Small intestine (tissue), 7 donors: ENCODE measurements around the gene RBPJL. TPM values are rescaled to one million over a fixed set of nuclear protein-coding genes. Genes with fewer than 3 reads are reported as not detected.

ENCODE experiments used
- DNase-seq, 2 donors: peaks; one replicate each; pipeline versions ENCODE4 v3.0.0 to v3.0.0-alpha.2; 2013
- FAIRE-seq: peaks from 2 replicates; lab custom pipeline; 2012; peaks lifted over from hg19 to GRCh38; lab: Jason Lieb, UNC
- H3K27ac ChIP-seq, 3 donors: one replicate each; pipeline ENCODE4 v1.5.1; 2013; ENCODE audit warnings: low read length in 2 of 3, mild to moderate bottlenecking in 2 of 3, control low read depth in 1 of 3, inconsistent platforms in 1 of 3, low read depth in 1 of 3, moderate library complexity in 1 of 3
- H3K27me3 ChIP-seq, 3 donors: one replicate each; pipeline ENCODE4 v1.6.1; 2013; ENCODE audit warnings: low read length in 3 of 3, inconsistent platforms in 1 of 3; ENCODE audit not compliant: control insufficient read depth in 3 of 3, insufficient read depth in 3 of 3
- H3K36me3 ChIP-seq, 3 donors: one replicate each; pipeline ENCODE4 v1.6.1; 2013; ENCODE audit warnings: low read length in 3 of 3, inconsistent platforms in 1 of 3, low read depth in 1 of 3, mild to moderate bottlenecking in 1 of 3, moderate library complexity in 1 of 3; ENCODE audit not compliant: control insufficient read depth in 3 of 3, insufficient read depth in 2 of 3
- H3K4me1 ChIP-seq, 3 donors: one replicate each; pipeline ENCODE4 v1.6.1; 2013; ENCODE audit warnings: low read length in 2 of 3, inconsistent platforms in 1 of 3, low read depth in 1 of 3, mild to moderate bottlenecking in 1 of 3, moderate library complexity in 1 of 3; ENCODE audit not compliant: control insufficient read depth in 3 of 3, insufficient read depth in 2 of 3
- H3K4me3 ChIP-seq, 3 donors: one replicate each; pipeline ENCODE4 v1.5.1; 2013; ENCODE audit warnings: low read length in 3 of 3, control low read depth in 1 of 3, inconsistent platforms in 1 of 3, low read depth in 1 of 3, mild to moderate bottlenecking in 1 of 3, moderate library complexity in 1 of 3
- H3K9me3 ChIP-seq, 2 donors: one replicate each; pipeline ENCODE4 v1.6.1; 2013; ENCODE audit warnings: low read depth in 1 of 2, low read length in 1 of 2; ENCODE audit not compliant: control insufficient read depth in 2 of 2, insufficient read depth in 1 of 2
- WGBS, 3 donors: extraction: QIAGEN DNeasy Blood & Tissue Kit; methylation state at CpG; one replicate each; pipeline ENCODE4 v1.1.7; 2013; 5-methylcytosine and 5-hydroxymethylcytosine counted together
- polyA plus RNA-seq, 4 donors: library from polyadenylated mRNA; stranded (reverse) in 3 of 4; unstranded in 1 of 4; fragments of 200-250 nt in 3 of 4; fragments of 120-200 nt in 1 of 4; gene quantifications; one replicate each; pipeline versions ENCODE4 v1.2.1 to v1.2.3, GENCODE V29; 2013
- donor health status: healthy with polysubstance abuse.
- donor health status: control.
- donor health status: control.
- donor health status: Bipolar disorder and iron deficiency.
- donor health status: healthy.

RBPJL gene
- polyA plus RNA-seq, 4 donors: 0.04 to 1.4 TPM; not detected in 2

- Histone ChIP-seq H3K4me1 (no peaks in the 10 kb centered on the region), H3K36me3 (peaks cover 7 to 68% (median 20%) of the 10 kb centered on the region in 3 donors), H3K27ac (no peak overlapping the region), H3K4me3 (no peak overlapping the region), H3K9me3 (no peaks in the 10 kb centered on the region), H3K27me3 (no peaks in the 10 kb centered on the region)
- 88 to 93% (median 93%) methylated on average over 4 of the region's 4 CpGs for WGBS, 3 donors
- DNase-seq (no peak), FAIRE-seq (no peak)
Observed at GRCh38 chr20:45328451-45328850, 21.8 kb downstream of the RBPJL start.

- Histone ChIP-seq H3K27ac (no peak overlapping the region), H3K4me1 (no peaks in the 10 kb centered on the region), H3K4me3 (no peak overlapping the region), H3K36me3 (peaks cover 7 to 69% (median 20%) of the 10 kb centered on the region in 3 donors), H3K27me3 (no peaks in the 10 kb centered on the region), H3K9me3 (no peaks in the 10 kb centered on the region)
- FAIRE-seq (no peak), DNase-seq (no peak)
- WGBS, 3 donors: 51 to 74% (median 63%) methylated on average over 7 of the region's 7 CpGs
Observed at GRCh38 chr20:45329497-45330319, 23.1 kb downstream of the RBPJL start.

DNA sequence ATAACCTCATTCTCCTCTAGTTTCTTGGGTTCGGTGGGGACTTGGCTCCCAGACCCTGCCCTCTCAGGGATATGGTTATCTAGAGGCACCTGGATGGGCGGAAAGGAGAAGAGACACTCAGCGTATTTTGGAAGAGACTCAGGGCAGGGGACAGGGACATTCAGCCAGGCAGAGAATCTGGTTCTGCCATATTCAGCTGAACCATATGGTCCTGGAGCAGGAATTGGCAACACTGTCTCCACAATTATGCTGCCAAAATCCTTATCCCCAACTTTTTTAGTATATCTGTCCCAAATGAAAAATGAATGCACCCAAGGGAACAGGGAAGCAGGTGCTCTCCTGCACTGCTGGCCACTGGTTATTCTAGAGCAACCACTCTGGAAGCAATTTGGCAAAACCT is 23.8 kb downstream of the RBPJL start:
- no peak for FAIRE-seq
- H3K4me3 ChIP-seq: no peak overlapping the region
- WGBS, 3 donors: 95 to 98% (median 95%) methylated on average over 3 of the region's 3 CpGs
- no peaks in the 10 kb centered on the region for H3K27me3 ChIP-seq
- no peaks in the 10 kb centered on the region for H3K9me3 ChIP-seq
- H3K27ac ChIP-seq: no peak overlapping the region
- peaks cover 9 to 69% (median 21%) of the 10 kb centered on the region in 3 donors for H3K36me3 ChIP-seq
- DNase-seq: no peak
- H3K4me1 ChIP-seq: no peaks in the 10 kb centered on the region

DNA sequence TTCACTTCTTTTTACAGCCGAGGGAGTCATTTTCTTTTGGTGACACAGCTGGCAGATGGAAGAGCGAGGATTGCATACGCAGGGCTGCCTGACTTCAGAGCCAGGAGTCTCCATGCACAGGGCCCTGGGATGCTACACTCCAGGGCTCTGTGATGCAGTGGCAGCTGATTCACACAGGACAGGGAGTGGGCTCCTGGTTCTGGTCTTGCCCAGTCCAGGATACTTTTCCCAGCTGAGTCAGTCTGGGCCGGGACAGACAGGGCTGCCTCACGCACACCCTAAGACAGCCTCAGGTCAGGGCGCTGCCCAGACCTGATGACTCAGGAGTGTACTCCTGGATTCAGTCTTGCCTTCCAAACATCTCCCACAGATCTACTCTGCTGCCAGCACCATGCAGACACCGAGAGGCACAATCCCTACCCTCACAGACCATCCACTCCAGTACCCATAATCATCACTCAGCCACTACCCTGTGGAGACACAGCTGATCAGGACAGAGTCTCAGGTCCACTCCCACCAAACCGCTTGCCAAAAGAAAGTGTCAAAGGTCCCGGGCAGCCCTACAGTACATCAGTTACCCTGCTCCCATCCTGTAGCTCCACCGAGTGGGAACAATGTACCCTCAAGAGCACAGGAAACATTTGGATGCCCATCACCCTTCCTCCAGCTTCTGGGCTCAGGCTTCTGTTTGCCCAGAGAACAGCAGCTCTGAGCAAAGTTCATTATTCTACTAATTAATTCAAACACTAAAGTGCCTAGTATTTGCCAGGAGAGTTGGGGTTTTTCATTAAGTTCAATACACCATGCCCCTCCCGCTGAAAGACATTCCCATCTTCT is 30.1 kb downstream of the RBPJL start:
- peak overlapping the region; percentile 72 to 96 (median 87) for H3K27ac ChIP-seq
- H3K4me1 ChIP-seq: peaks cover 10 to 52% (median 14%) of the 10 kb centered on the region in 3 donors
- H3K9me3 ChIP-seq: no peaks in the 10 kb centered on the region
- H3K36me3 ChIP-seq: peaks cover 5 to 79% (median 8%) of the 10 kb centered on the region in 3 donors
- FAIRE-seq (no peak), DNase-seq (peak; percentile 53 to 86)
- 19 to 61% (median 37%) methylated on average over 11 of the region's 11 CpGs for WGBS, 3 donors
- H3K27me3 ChIP-seq: no peaks in the 10 kb centered on the region
- no peak overlapping the region for H3K4me3 ChIP-seq

- Histone ChIP-seq H3K9me3 (no peaks in the 10 kb centered on the region), H3K36me3 (peaks cover 5 to 78% (median 8%) of the 10 kb centered on the region in 3 donors), H3K4me1 (peaks cover 10 to 60% (median 14%) of the 10 kb centered on the region in 3 donors), H3K27me3 (no peaks in the 10 kb centered on the region), H3K4me3 (peak overlapping the region in 1 of 3 donors; percentile 11), H3K27ac (peak overlapping the region; percentile 72 to 96 (median 87))
- DNase-seq (peak; percentile 58 to 81), FAIRE-seq (no peak)
- WGBS, 3 donors: 14 to 44% (median 30%) methylated on average over 15 of the region's 15 CpGs
Observed at GRCh38 chr20:45337367-45338120, 30.9 kb downstream of the RBPJL start.

DNA sequence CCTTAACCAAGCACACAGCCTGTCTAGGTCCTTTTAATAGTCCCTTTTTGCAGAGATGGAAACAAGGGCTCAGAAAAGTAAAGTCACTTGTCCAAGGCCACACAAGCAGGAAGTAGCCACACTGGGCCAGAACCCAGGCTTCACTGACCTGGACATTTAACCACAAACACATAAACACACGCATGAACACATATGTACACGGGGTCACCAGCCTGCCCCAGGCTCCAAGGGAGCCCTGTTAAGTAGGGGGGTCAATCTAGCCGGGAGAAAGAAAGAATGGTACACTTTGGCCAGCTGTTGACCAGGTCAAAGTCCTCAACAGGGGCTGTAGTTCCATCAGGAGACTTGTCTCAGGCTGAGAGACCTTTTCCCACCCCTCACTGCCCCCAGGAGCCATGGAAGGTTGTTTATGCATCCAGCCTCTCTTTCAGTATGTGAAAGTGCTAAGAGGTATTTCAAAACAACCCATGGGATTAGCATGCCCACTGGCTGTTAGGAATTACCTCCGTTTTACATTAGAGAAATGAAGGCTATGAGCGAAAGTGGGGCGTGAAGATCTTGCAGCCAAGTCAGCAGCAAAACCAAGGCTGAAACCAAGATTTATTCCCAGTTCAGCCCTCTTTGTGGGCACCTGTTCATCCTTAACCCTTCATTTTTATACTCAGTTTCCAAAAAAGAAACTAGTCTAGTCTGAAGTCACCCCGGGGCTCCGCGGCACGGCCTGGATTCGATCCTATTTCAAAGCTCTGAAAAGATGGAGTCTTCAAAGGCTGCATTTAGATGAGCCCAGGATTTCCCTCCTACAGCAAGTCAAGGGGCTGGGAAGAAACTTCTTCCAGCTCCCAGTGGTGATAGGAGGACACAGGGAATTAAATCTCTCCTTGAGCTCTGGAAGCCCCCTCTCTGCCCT is 31.7 kb downstream of the RBPJL start:
- Histone ChIP-seq H3K9me3 (no peaks in the 10 kb centered on the region), H3K4me1 (peaks cover 10 to 66% (median 14%) of the 10 kb centered on the region in 3 donors), H3K36me3 (peaks cover 4 to 70% (median 5%) of the 10 kb centered on the region in 3 donors), H3K27me3 (no peaks in the 10 kb centered on the region), H3K27ac (peak overlapping the region; percentile 72 to 96 (median 87)), H3K4me3 (peak overlapping the region in 1 of 3 donors; percentile 11)
- peak in 1 of 2 donors; percentile 16 for DNase-seq
- FAIRE-seq: no peak
- 36 to 73% (median 51%) methylated on average over 11 of the region's 11 CpGs for WGBS, 3 donors

GRCh38 chr20:45339084-45339483 is 32.4 kb downstream of the RBPJL start:
- Histone ChIP-seq H3K36me3 (peaks cover 4 to 68% (median 5%) of the 10 kb centered on the region in 3 donors), H3K4me3 (no peak overlapping the region), H3K4me1 (peaks cover 10 to 72% (median 14%) of the 10 kb centered on the region in 3 donors), H3K27me3 (no peaks in the 10 kb centered on the region), H3K27ac (peak overlapping the region; percentile 4 to 96 (median 72)), H3K9me3 (no peaks in the 10 kb centered on the region)
- DNase-seq: peak in 1 of 2 donors; percentile 80
- FAIRE-seq: no peak
- 14 to 60% (median 40%) methylated on average over 6 of the region's 6 CpGs for WGBS, 3 donors
